ENCODE measurements around the gene RPL6.

Gene RPL6

GRCh38 chr12:112370868-112371510, 38.4 kb downstream of the RPL6 start:
- DNase-seq = no peak

GRCh38 chr12:112370199-112370598, 39.2 kb downstream of the RPL6 start:
- DNase-seq = no peak

- DNase-seq = no peak
Observed at GRCh38 chr12:112368856-112369255, 40.5 kb downstream of the RPL6 start.

GRCh38 chr12:112367965-112368364, 41.4 kb downstream of the RPL6 start:
- DNase-seq = no peak

- DNase-seq = no peak
Observed at GRCh38 chr12:112362310-112362709, 47.1 kb downstream of the RPL6 start.

GRCh38 chr12:112361271-112361670, 48.1 kb downstream of the RPL6 start:
- no peak for DNase-seq

GRCh38 chr12:112359290-112359689, 50.1 kb downstream of the RPL6 start:
- no peak for DNase-seq

GRCh38 chr12:112357214-112357613, 52.2 kb downstream of the RPL6 start:
- no peak for DNase-seq

Measured in NCI-H1105 (cell line).